HG03521 (cell line): ENCODE data around the gene PTX4.

Source experiments
- ATAC-seq: cut with Tn5 transposase; IDR thresholded peaks from one replicate; pipeline ENCODE4 v1.9.1; 2021; ENCODE audit warnings: mild to moderate bottlenecking, moderate library complexity; ENCODE audit not compliant: unreplicated experiment

The PTX4 gene

DNA sequence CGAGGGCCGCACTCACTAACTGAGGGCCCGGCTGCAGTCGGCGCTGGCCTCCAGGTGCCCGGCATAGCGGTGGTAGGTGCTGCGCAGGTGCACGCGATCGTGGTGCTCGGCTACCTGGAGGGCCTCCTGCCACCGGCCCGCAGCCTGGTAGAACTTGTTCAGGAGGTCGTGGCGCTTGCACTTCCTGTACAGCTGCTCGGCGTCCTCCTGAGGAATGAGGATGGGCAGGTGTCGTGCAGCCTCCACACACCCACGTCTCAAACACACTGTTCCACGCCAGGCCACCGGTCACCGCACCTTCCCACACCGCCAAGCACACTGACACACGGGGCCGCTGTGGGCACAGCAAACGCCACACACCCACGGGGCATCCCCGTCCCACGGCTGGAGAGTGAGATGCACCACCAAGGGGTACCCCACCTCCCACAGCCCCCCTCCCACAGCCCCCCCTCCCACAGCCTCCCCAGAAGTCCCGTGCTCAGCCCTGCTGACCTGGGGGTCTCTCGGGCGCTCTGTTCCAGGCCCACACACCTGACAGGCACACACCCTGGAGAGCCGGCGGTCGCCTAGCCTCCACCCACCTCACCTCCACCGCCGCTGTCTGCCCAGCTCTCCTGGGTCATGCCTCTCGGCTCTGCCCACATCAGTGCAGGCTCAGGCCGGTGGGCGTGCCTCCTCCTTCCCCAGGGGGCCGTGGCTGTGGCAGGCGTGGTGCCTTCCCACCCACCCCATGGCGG is 37.3 kb upstream of the PTX4 start:
- ATAC-seq: no peak

- no peak for ATAC-seq
These were observed 35.6 kb upstream of the PTX4 start for GRCh38 chr16:1524366-1524765.

- no peak for ATAC-seq
These were observed 35.0 kb upstream of the PTX4 start for GRCh38 chr16:1523581-1524245.

DNA sequence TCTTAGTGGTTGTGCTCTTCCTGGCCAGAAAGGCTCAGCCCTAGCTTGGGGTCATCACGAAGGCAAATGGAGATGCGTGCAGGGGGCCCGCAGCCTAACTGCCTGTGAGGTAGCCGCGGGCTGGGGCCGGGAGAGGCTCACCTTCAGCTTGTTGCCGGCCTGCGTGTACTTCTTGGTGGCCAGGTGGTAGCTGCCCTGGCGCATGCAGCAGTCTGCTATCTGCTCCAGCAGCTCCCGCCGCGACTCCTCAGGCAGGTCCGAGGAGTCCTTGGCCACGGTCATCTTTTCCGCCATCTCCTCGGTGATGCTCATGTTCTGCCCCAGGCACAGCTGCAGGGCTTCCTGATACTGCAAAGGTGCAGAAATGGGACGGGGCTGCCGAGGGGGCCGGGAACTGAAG is 31.7 kb upstream of the PTX4 start:
- no peak for ATAC-seq

DNA sequence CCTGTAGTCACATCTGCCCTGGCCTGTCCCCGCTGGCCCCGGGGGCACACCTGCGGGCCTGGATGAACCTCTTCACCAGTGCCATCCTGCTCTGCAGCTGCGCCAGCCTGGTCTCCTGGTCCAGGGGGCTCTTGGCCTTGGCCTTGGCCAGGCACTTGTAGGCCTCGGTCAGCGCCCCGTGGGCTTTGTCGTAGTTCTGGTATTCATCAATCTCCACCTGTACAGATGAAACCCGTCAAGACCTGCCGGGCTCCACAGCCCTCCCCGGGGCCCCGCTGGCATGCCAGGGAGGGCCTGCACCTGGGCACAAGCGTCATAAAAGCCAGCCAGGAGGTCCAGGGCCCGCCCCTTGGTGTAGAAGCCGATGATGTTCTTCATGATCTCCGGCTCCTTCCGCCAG is 31.1 kb upstream of the PTX4 start:
- no peak for ATAC-seq

DNA sequence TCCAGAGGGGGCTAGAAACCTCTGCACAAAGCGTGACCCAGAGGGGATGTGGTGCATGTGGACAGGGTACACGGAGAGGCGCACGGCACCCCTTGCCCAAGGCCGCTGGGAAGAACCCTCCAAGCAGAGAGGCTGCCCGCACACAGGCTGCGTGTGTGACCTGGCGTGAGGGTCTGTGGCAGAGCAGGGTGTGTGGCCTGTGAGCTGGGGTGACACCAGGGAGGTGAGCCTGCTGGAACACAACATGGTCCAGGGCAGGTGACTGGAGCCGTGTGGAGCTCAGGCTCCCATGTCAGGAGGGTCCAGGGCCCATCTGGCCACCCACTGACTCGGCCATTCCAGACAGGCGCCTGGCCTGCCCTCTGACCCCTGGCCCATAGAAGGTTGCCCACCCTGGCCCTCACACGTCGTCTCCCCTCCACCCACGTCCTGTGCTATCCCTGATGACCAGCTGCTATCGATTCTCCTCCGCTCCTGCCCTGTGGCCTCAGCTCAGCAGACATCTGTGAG is 29.9 kb upstream of the PTX4 start:
- no peak for ATAC-seq

- no peak for ATAC-seq
These were observed 25.8 kb upstream of the PTX4 start for GRCh38 chr16:1514507-1514906.

DNA sequence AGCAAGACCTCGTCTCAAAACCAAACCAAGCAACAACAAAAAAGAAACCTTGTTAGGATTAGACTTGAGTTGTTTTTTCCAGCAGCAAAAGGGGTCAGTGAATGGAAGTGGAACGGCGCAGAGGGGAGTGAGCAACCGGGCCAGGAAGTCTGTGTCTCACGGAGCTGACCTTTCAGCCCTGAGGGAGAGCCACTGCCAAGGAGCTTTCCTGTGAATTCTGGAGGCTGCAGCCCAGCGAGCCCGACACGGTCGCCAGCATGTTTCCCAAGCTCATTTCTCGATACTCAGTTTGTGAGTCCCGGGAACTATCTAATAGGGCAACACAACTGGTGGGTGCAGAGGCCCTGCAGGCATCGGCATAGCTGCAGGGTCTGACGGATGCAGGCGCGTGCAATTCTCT is 24.0 kb upstream of the PTX4 start:
- ATAC-seq: no peak

- ATAC-seq: no peak
These were observed 23.2 kb upstream of the PTX4 start for GRCh38 chr16:1511662-1512569.

DNA sequence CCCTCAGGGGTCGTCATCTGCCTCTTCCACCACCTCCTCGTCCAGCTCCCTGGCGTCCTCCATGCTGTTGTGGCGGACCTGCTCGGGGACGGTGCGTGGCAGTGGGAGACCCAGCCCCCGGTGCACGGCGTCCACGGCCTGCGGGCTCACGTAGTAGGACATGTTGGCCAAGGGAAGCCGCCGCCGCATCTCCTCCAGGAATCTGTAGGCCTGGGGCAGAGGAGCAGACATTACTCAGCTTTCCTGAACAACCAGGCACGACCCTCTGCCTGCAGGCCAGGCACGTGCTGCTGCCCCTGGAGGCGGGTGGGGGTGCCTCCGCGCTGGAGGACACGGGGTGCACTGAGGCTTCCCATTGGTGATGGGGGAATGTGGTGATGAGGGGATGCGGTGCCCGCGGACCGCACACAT is 22.2 kb upstream of the PTX4 start:
- no peak for ATAC-seq

DNA sequence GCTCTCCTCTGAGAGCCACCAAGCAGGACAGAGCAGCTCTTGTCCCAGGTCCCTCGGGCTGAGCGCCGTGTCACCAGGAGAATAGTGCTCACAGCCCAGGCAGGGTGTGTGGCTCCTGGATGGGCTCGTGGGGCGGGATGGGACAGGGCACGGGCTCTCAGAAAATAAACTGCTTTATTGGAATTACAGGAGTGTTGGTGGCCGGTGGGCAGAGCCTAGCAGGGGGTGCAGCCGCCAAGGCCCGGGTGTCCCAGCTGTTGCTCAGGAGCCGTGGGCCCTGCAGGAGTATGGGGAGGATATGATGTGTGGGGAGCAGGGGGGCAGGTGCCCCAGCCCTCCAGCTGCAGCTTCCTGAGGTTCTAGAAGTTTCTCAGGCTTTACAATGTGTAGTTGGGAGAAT is 21.5 kb upstream of the PTX4 start:
- no peak for ATAC-seq

GRCh38 chr16:1509307-1510221 is 20.8 kb upstream of the PTX4 start:
- no peak for ATAC-seq

DNA sequence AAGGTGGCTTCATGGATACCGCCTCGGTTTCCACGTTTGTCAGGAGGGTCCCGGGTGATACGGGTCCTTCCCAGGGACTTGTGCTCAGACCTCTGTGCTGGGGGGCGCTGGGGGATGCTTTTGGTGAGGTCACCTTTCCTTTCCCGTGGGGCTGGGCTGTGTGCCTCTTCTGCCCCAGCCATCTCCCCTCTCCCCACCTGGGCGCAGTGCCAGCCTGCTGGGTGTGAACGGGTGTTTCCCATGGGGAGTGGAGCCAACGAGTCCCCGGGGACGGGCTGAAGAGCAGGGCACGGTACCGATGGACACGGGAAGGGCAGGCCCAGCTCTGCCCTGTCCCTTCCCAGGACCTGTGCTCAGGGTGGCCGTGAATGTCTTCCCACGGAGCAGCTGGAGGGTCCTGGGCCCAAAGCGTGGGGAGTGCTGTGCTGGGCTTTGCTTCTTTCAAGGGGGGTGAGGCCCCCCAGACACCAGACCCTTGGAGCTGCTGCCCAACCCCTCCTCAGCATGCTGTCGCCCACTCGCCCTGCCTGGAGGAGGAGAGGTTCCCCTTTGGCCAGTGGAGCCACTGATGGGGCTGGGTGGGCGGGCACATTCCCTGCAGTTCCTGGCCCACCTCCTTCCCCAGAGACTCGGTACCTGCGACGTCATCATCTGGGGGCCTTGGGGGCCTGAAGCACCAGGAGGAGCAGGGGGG is 19.9 kb upstream of the PTX4 start:
- ATAC-seq: no peak

- ATAC-seq: no peak
These were observed 17.9 kb upstream of the PTX4 start for GRCh38 chr16:1506494-1507213.

GRCh38 chr16:1505912-1506311 is 17.2 kb upstream of the PTX4 start:
- no peak for ATAC-seq

GRCh38 chr16:1505073-1505844 is 16.5 kb upstream of the PTX4 start:
- no peak for ATAC-seq

- no peak for ATAC-seq
These were observed 14.6 kb upstream of the PTX4 start for GRCh38 chr16:1503110-1503955.
